Endothelial cell of umbilical vein (primary cell): ENCODE measurements around the gene SMC6.

ENCODE experiments used
- CTCF ChIP-seq, 2 donors: IDR thresholded peaks; 1 replicate in 1 of 2; 2 replicates in 1 of 2; pipeline ENCODE4 v1.5.1; 2011; ENCODE audit warnings: low read length in 2 of 2, mild to moderate bottlenecking in 2 of 2, moderate library complexity in 2 of 2, control low read depth in 1 of 2, inconsistent platforms in 1 of 2, low read depth in 1 of 2; ENCODE audit not compliant: insufficient read depth in 1 of 2; ENCODE audit errors: extremely low read depth in 1 of 2
- POLR2A ChIP-seq: IDR thresholded peaks from 2 replicates; pipeline ENCODE4 v1.6.1; 2012; ENCODE audit warnings: low read depth, mild to moderate bottlenecking, control low read depth, low read length

- no peak for TF ChIP-seq CTCF (IDR thresholded peaks at IDR 0.05; ENCODE audit: extremely low read depth in 1 of 2, insufficient read depth in 1 of 2, low read depth in 1 of 2, low read length in 2 of 2)
- TF ChIP-seq POLR2A = no peak
These were observed 41.7 kb upstream of the SMC6 start for GRCh38 chr2:17795309-17795708.
